ENCODE data around the gene RHOB.

GRCh38 chr2:20480913-20481312 is 34.0 kb downstream of the RHOB start:
- TF ChIP-seq CTCF (IDR thresholded peaks at IDR 0.05) = no peak
- TF ChIP-seq POLR2AphosphoS5 (IDR thresholded peaks at IDR 0.05; ENCODE audit: low read depth, low read length) = no peak

All from Panc1 (cell line).